Transverse colon (tissue), 4 donors: Measurements from ENCODE around the gene FMNL2. TPM values are rescaled to one million over a fixed set of nuclear protein-coding genes. Genes with fewer than 3 reads are reported as not detected.

Experiments used
- DNase-seq: peaks from one replicate; pipeline ENCODE4 v3.0.0-alpha.2; 2019
- H3K27ac ChIP-seq, 4 donors: fragments of 200-600 bp; sonication (generic); 2 replicates each; pipeline ENCODE4 v1.5.1; 2016 to 2018; ENCODE audit warnings: inconsistent platforms in 4 of 4
- H3K27me3 ChIP-seq: fragments of 200-600 bp; sonication (generic); 2 replicates; pipeline ENCODE4 v1.5.1; 2017; ENCODE audit warnings: inconsistent platforms
- H3K36me3 ChIP-seq, 4 donors: fragments of 200-600 bp; sonication (generic); 2 replicates each; pipeline ENCODE4 v1.5.1; 2017 to 2019; ENCODE audit warnings: inconsistent platforms in 4 of 4
- H3K4me1 ChIP-seq, 4 donors: fragments of 200-600 bp; sonication (generic); 2 replicates each; pipeline ENCODE4 v1.5.1; 2017 to 2020; ENCODE audit warnings: inconsistent platforms in 4 of 4
- H3K4me3 ChIP-seq, 4 donors: fragments of 200-600 bp; sonication (generic); 1 replicate in 1 of 4; 2 replicates in 3 of 4; pipeline versions ENCODE4 v1.5.1 to v1.6.1; 2017 to 2019; ENCODE audit warnings: inconsistent platforms in 4 of 4
- H3K9me3 ChIP-seq, 2 donors: fragments of 200-600 bp; sonication (generic); 2 replicates each; pipeline ENCODE4 v1.5.1; 2017 to 2019; ENCODE audit warnings: inconsistent platforms in 2 of 2
- CTCF ChIP-seq, 5 experiments: fragments of 200-600 bp in 3 of 5; fragments of 450-650 bp in 2 of 5; sonication (generic) in 3 of 5; IDR thresholded peaks; 1 replicate in 2 of 5; 2 replicates in 3 of 5; pipeline ENCODE4 v1.5.1; 2016 to 2017; ENCODE audit warnings: antibody characterized with exemption in 5 of 5, inconsistent platforms in 3 of 5, mild to moderate bottlenecking in 2 of 5, moderate library complexity in 1 of 5
- EP300 ChIP-seq: sonication (generic); formaldehyde crosslinking; IDR thresholded peaks from one replicate; pipeline ENCODE4 v1.6.1; 2017; ENCODE audit warnings: antibody characterized with exemption, low read depth
- POLR2A ChIP-seq: fragments of 450-650 bp; IDR thresholded peaks from one replicate; pipeline ENCODE4 v1.6.1; 2016; ENCODE audit warnings: antibody characterized with exemption, mild to moderate bottlenecking, moderate library complexity
- POLR2AphosphoS5 ChIP-seq, 3 donors: sonication (generic); formaldehyde crosslinking; IDR thresholded peaks; one replicate each; pipeline ENCODE4 v1.6.1; 2016; ENCODE audit warnings: antibody characterized with exemption in 3 of 3
- WGBS, 2 donors: methylation state at CpG; one replicate each; pipeline ENCODE4 v1.1.5; 2018; ENCODE audit warnings: low coverage in 1 of 2; 5-methylcytosine and 5-hydroxymethylcytosine counted together
- in situ Hi-C, 4 donors: fragments of 200-750 bp; cut with MboI; loops; one replicate each; pipeline versions ENCODE4 v1.15.0 to v1.15.1; 2017; ENCODE audit warnings: low sequenced_read_pairs in 3 of 4, low pct_ligation_motif_present in 1 of 4, low pct_unique_long_range_greater_than_20kb in 1 of 4
- intact Hi-C: fragments of 100-400 bp; cut with DNase I; formaldehyde crosslinking; loops from one replicate; pipeline ENCODE4 v1.15.1; 2023; ENCODE audit warnings: low total_unique reads
- total RNA-seq, 4 donors: library from RNA; depleted of rRNA; stranded (reverse); fragments of >200 nt; gene quantifications; one replicate each; pipeline ENCODE4 v1.1.0, GENCODE V29; 2016

FMNL2 gene
- total RNA-seq, 4 donors from 2014 or later = 9.2 to 31.4 (median 23.9) TPM

- DNase-seq = no peak
- WGBS, 2 donors = 75 to 78% methylated on average over 4 to 9 of the region's 9 CpGs
- H3K27ac ChIP-seq = no peak overlapping the region
- no peaks in the 10 kb centered on the region for H3K27me3 ChIP-seq
- no peaks in the 10 kb centered on the region for H3K36me3 ChIP-seq
- in situ Hi-C loops (no loop called here), intact Hi-C loops (no loop called here)
- no peak for TF ChIP-seq EP300
- no peak for TF ChIP-seq CTCF (IDR thresholded peaks at IDR 0.05)
- TF ChIP-seq POLR2A = no peak
- TF ChIP-seq POLR2AphosphoS5 (IDR thresholded peaks at IDR 0.05) = no peak
- H3K4me1 ChIP-seq = peaks cover 0 to 8% (median 0%) of the 10 kb centered on the region in 4 donors
- no peaks in the 10 kb centered on the region for H3K9me3 ChIP-seq
- H3K4me3 ChIP-seq = no peak overlapping the region
Measured at GRCh38 chr2:152505495-152505906, 170.5 kb downstream of the FMNL2 start.

GRCh38 chr2:152506843-152507242 is 171.9 kb downstream of the FMNL2 start:
- TF ChIP-seq POLR2A = no peak
- TF ChIP-seq CTCF (IDR thresholded peaks at IDR 0.05) = no peak
- no peak for TF ChIP-seq EP300
- TF ChIP-seq POLR2AphosphoS5 (IDR thresholded peaks at IDR 0.05) = no peak
- no peaks in the 10 kb centered on the region for H3K9me3 ChIP-seq
- DNase-seq = no peak
- no peaks in the 10 kb centered on the region for H3K27me3 ChIP-seq
- no peaks in the 10 kb centered on the region for H3K4me1 ChIP-seq
- H3K27ac ChIP-seq = no peak overlapping the region
- WGBS, 2 donors = 79 to 91% methylated on average over 4 of the region's 4 CpGs
- no peaks in the 10 kb centered on the region for H3K36me3 ChIP-seq
- intact Hi-C loops = no loop called here
- no peak overlapping the region for H3K4me3 ChIP-seq
- in situ Hi-C loops = no loop called here

GRCh38 chr2:152507907-152508306 is 172.9 kb downstream of the FMNL2 start:
- in situ Hi-C loops (no loop called here), intact Hi-C loops (no loop called here)
- Histone ChIP-seq H3K36me3 (no peaks in the 10 kb centered on the region), H3K27me3 (no peaks in the 10 kb centered on the region), H3K27ac (no peak overlapping the region), H3K9me3 (no peaks in the 10 kb centered on the region), H3K4me3 (no peak overlapping the region), H3K4me1 (no peaks in the 10 kb centered on the region)
- no peak for TF ChIP-seq POLR2AphosphoS5 (IDR thresholded peaks at IDR 0.05)
- no peak for TF ChIP-seq POLR2A
- TF ChIP-seq CTCF (IDR thresholded peaks at IDR 0.05) = no peak
- TF ChIP-seq EP300 = no peak
- no peak for DNase-seq
- WGBS, 2 donors = 79% methylated on average over 6 of the region's 6 CpGs

GRCh38 chr2:152508446-152508845 is 173.5 kb downstream of the FMNL2 start:
- H3K36me3 ChIP-seq = no peaks in the 10 kb centered on the region
- no peak for DNase-seq
- H3K27me3 ChIP-seq = no peaks in the 10 kb centered on the region
- intact Hi-C loops (no loop called here), in situ Hi-C loops (no loop called here)
- H3K27ac ChIP-seq = no peak overlapping the region
- TF ChIP-seq POLR2A = no peak
- TF ChIP-seq EP300 = no peak
- no peak for TF ChIP-seq CTCF (IDR thresholded peaks at IDR 0.05)
- H3K9me3 ChIP-seq = no peaks in the 10 kb centered on the region
- H3K4me3 ChIP-seq = no peak overlapping the region
- WGBS, 2 donors = 63 to 72% methylated on average over 3 to 4 of the region's 4 CpGs
- H3K4me1 ChIP-seq = peaks cover 0 to 1% (median 0%) of the 10 kb centered on the region in 4 donors
